ENCODE measurements around the gene MRGPRG.
"Not testable (repeated sequence)": the region's sequence is repeated elsewhere in the genome, so short reads cannot be mapped to it uniquely, and the experiment has no call there.

- TF ChIP-seq POLR2A (IDR thresholded peaks at IDR 0.05; ENCODE audit: low read depth, low read length); TAF1 (IDR thresholded peaks at IDR 0.05; ENCODE audit: borderline replicate concordance, low read depth, low read length): not testable (repeated sequence)
Observed at GRCh38 chr11:3255241-3255640, 36.6 kb upstream of the MRGPRG start.
